Myocyte (in vitro differentiated cells): ENCODE measurements around the gene LHX1. TPM values are rescaled to one million over a fixed set of nuclear protein-coding genes. Genes with fewer than 3 reads are reported as not detected.

Experiments used
- DNase-seq: peaks from one replicate; pipeline ENCODE4 v3.0.0-alpha.2; 2012; ENCODE audit warnings: low read depth
- polyA plus RNA-seq: library from polyadenylated mRNA; unstranded; fragments of >200 nt; gene quantifications from one replicate; pipeline ENCODE4 v1.2.1, GENCODE V29; 2012; ENCODE audit warnings: missing spikeins
- total RNA-seq: library from RNA; depleted of rRNA; stranded (reverse); fragments of >200 nt; gene quantifications from 2 replicates; pipeline ENCODE4 v1.2.3, GENCODE V29; 2014

Gene LHX1
- not detected in 2 replicates for total RNA-seq
- not detected for polyA plus RNA-seq

DNA sequence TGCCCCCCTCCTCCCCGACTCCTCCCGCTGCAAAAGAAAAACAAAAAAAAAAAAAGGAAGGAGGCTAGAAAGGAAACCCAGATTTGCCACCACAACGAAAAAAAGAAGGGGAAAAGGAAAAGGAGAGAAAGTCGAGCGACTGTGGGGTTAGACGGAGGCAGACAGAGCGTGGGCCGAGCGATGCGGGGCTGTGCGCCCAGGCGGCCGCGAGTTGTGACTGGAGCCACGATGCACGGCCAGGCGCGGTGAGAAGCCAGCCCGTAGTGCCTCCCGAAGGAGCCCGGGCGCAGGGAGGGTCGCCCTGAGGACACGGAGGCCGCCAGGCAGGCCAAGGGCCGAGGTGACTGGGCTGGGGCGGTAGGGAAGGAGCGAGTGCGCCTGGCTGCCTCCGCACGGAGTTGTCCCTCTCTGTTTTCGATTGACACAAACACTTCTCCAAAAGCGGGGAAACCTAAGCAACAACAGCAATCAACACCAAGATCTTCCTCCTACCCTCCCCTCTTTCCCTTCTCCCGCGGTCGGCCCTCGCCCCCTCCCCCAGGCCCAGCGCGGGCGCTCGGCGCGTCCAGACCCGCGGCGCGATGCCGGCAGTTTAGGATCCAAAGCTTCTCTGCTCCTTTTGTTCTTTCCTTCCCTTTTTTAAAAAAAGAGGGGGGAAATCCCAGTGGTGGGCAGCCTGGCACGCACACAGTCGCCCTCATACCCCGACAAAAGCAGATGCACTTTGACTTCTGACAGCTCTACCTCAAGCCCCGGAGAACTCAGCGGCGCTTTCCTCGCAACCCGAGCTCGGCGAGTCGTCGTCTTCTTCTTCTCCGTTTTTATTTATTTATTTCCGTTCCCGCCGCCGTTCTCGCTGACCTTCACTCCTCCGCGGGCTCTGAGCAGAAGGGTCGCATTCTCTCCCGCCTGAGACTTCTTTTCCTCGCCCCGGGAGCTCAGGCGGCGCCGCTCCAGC is at the start of gene LHX1:
Gene LHX1, plus strand, starts transcription at position 475 of the 958 bp plus-strand sequence. CDS start 723 bp downstream, outside the sequence.
- DNase-seq, result no peak

DNA sequence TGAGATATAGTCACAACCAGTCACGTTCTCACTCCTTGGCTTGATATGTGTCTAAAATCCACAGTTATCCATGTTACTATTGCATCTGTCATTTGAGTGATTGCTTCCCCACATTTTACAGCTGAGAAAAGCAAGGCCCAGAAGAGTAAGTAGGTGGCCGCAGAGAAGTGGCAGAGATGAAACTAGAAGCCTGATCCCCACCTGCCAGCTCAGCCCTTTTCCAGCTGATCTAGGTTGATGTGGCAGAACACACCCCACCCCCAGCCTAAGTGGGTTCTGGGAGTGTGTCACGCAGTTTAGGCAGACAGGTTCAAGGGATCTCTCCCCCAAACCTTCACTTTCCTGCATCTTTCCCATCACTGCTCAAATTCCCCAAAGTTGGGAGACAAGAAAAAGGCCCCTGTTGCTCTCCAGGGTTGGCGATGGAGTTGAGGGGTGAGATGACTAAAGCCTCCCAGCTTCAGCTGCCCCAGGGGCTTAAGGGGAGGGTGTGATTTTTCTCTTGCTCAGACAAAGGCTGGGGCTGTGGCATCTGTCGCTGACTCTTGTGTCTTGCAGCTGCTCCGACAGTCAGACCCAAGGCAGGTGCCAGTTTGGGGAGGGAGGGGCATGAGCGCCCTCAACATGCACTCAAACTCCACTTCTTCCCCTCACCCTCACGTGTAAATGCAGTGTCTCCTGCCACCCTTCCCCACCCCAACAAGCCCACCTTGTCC is 48.9 kb upstream of the LHX1 start:
- peak; percentile 95 for DNase-seq

DNA sequence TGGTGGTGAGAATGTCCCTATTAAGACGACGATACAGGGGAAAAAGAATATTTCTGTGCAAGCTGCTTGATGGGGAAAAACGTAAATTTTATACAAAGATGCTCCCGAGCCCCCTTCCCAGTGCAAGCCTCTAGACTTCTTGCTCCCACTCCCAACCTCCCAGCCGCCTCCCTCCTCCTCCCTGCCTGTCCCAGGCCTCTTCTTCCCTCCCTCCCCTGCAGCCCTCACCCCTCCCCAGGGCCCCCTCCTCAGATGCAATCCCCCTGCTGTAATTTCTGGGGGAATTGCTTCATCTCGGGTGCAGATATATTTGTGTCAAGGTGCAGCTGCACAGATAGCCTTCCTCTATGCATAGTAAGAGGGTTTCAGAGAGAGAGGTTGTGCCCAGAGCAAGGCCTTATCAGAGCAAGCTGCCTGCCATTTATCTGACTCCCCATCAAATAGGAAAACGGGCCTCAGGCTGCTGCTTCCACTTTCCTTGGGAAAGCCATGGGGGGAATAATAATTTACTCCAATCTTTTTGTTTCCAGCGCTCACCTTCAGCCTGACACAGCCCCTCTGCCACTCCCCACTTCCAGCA is 47.4 kb upstream of the LHX1 start:
- DNase-seq, result no peak

DNA sequence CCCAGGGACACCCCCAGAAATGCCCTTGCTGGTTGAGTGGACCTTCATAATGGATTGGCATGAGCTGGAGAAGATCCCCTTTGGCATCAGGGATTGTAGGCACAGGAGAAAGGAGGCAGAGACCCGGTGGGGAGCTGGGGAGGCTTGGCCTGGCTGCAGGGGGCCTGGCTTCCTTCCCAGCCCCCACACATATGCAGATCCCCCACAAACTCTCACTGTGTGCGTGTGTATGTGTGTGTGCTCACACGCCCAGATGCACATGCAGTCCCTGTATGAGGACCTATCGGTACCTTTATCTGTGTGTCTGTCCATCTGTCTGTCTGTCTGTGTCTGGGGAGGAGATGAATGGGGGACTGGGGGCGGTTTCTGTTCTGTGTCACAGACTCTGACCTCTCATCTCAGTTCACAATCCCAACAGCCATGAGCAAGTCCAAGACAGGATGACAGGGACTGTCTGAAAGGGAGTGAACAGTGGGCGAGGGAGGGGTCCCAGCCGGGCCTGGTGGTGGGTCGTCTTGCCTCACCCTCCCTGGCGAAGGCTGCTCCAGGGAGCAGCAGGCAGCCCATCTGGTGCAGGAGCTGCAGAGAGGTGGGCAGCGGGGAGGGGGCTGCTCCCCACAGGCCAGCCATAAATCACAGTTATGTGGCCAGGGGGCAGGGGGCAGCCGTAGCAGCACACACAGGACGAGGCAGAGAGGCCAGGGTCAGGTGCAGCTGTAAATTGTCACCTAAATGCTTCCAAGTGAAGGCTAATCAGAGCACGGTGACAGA is 46.7 kb upstream of the LHX1 start:
- DNase-seq, result no peak

DNA sequence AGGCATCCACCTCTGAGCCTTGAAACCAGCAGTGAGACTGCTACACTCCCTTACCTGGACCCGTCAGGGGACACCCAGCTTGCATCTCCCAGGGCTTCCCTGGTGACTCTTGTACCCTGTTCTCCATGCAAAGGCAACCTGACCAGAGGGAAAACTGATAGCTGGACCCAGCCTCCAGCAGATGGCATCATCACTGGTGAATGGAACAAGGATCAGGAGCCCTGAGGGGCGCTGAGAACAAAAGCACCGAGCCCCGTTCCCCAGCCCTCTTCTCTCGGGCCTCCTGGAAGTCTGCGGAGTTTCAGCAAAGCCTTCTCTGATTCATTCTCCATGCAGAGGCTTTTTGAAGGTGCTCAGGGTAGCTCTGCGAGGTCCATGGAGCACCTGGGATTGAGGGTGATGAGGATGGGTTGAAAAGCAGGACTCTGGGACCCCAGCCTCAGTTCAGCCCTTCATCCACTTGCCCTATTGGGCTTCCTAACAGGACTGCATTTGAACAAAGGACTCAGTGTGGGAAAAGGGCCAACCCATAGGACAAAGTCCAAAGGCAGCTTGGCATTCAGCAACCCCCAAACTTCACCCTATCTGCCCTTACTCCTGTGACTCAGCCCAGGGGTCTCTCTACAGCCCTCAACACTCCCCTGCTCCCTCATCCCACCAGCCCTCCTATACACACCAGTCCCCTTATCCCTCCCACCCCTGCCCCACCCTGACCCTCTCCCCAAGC is 45.0 kb upstream of the LHX1 start:
- no peak for DNase-seq

DNA sequence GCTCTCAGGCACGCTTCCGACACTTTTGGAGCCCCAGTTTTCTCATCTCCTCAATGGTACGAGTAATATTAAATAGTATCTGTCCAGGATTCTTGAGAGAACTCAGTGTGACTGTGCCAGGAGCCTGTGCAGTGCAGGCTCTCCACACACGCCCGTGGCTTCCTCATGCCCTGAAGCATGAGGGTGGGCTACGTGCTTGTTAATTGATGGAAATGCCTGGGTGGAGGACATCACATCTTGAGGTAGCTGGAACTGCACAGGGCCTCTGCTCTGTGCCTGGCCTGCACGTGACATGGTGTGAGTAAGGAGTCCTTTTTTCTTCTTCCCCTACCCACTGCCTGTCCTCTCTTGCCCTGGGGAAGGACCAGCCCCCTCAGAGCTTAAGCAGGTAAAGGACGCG is 43.1 kb upstream of the LHX1 start:
- no peak for DNase-seq

DNA sequence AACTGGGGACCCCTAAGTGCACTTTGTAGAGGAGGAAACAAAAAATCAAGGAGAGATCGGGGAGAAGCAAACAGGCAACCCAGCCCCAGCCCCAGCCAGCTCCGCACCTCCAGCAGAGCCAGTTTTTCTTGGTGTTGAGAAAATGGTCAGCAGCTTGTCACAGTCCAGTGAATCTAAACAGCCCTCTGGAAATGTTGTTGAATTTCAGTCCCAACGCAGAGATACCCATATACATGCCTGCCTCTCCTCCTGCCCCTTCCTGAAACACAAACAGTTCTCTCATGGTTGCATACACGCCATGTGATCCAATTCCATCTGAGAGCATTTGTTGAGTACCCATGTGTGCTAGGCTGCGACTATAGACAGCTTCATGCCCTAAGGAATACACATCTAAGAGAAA is 42.4 kb upstream of the LHX1 start:
- no peak for DNase-seq

DNA sequence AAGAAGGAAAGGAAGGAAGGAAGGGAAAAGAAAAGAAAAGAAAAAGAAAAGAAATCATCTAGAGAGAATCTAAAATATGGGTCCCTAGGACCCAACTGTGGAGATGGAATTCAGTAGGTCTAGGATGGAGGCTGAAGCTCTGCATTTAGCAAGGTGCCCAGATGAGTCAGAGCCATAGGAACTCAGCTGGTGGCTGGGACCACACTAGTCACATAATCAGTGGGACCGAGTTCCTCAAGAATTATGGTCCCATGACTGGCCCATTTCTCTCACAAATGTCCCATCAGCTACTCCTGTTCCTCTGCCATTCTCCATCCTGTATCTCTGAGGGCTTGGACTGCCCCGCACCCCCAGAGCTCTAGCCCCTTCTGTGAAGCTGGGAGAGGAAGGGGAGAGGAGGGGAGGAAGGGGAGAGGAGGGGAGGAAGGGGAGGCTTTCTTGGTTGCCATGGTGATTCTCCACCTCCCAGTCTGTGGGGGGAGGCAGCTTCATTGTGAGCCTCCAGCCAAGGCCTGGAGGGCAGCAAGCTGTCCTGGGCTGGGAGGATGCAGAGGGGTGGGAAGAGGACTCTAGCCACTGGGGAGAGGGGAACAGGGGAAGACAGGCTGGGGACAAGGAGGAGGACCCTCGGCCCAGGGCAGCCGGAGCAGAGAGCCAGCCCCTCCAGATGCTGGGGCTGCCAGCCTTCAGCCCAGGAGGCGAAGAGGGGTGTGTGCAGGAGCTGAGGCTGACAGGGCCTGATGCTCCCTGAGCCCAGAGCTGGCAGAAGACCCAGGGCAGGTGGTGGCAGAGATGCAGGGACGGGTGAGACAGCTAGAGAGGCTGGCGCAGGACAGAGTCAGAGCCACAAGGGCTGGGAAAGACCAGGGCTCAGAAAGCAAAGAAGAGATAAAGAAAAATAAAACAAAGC is 37.8 kb upstream of the LHX1 start:
- no peak for DNase-seq

DNA sequence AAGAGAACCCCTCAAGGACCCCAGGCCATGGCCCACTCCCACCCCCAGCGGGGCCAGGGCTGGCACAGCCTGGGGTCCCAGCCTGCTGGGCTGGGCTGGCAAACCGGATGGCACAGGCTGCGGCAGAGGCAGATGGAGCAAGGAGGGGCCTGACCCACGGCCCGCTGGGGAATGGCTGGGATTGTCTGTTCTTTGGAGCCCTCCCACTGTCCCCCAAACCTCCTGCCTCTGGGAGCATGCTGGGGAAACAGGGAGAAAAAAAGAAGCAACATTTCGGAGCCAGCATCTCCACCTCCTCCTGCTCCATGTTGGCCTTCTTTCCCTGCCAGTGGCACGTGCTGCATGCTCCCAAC is 37.1 kb upstream of the LHX1 start:
- no peak for DNase-seq

DNA sequence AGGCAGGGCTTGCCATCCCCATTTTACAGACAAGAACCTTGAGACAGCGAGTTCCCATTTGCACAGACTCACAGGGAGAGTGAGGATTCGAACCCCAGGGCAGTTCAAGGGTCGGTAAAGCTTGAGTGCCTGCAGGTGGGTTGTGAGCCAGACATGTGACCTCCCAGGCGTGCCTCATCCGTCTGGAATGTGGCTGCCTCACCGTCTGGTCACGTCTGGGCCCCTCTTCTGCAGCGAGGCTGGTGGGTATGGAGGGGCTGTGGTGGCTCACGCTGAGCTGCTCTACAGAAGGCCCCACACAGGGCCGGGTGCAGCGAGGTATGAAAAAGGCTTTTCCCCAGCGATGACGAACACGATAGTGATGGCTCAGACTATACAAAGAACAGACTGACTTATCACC is 35.8 kb upstream of the LHX1 start:
- DNase-seq, result no peak

DNA sequence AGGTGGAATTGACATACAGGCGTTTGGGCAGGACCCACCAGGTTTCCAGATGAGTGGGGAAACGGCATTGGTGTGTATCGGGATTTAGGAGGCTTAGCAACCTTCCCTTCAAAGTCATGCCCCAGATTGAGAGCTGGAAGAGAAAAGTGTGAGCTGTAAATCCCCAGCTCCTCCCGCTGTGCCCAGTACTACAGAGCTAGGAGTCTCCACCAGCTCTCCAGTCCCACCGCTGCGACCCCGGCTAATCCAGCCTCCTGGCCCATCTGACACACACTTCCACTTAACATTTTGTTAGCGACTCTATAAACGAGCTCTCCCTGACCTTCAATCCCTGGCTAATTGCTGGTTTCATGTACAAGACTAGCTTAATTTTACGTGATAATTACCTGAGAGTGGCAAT is 29.9 kb upstream of the LHX1 start:
- DNase-seq, result no peak

DNA sequence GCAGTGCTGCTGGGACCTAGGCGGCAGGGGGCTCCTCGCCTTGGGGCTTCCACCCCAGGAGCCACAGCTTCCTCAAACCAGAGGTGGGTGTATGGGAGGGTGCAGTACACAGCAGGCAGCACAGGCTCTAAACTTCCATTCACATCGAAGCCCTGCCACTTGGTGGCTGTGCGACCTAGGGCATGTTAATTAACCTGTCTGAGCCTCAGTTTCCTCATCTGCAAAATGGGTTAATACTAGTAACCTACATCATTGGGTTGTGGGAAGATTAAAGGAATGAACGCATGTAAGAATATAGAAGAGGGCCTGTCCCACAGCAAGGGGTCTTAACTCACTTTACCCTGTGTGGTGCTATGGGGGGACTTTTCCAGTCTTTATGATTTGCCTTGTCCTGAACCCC is 26.8 kb upstream of the LHX1 start:
- DNase-seq, result no peak

DNA sequence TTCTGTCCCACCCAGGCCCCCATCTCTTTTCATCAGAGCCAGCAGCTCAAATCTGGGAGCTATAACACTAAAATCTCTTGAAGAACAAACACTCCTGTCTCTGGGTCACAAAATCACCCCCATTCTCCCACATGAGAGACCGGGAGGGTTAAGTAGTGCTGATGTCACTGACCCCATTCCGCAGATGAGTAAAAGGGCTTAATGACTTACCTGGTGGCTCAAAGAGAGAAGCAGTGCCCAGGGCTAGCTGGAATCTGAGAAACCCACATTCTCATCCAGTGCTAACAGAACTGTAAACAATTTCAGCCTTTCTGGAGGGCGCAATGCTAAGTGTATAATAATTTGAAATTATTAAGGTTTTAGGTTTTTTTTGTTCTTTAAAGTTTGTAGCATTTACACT is 26.3 kb upstream of the LHX1 start:
- no peak for DNase-seq

DNA sequence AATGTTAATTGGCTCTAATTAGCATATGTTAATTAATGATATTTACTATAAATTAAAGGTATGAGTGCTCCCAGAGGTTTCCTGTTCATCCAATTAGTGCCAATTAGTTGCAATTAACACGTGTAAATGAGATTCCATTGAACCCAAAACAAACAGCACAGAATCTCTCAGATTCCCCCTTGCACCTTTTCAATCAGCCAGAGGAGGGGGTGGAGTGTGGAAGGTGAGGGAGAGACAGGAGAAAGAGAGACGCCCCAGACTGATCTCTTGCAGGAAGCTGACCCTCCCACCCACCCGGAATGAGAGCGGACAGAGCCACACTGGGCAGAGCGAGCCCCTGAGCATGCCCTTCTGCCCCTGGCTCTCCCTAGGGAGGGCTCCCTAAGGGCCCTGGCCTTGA is 24.1 kb upstream of the LHX1 start:
- DNase-seq, result no peak

DNA sequence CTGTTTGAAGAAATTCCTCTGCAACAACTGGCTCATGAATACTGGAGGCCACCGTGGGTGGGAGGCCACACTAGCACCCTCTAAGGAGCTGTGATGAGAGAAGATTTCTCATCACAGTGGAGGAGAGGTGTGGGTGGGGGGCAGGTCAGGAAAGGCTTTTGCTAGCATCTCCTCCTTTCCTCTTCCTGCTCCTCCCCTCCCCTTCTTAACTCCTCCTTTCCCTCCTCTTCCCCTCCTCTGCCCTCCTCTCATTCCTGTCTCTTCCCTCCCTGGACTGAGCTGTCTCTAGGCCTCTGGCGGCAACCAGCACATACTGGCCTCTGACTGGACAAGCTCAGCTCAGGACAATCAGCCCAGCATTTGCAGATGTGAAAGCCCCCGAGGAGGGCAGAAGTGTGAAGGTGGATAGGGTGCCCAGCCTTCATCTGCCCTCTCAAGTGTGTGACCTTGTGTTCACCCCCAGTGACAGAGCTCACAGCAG is 19.0 kb upstream of the LHX1 start:
- DNase-seq, result no peak

DNA sequence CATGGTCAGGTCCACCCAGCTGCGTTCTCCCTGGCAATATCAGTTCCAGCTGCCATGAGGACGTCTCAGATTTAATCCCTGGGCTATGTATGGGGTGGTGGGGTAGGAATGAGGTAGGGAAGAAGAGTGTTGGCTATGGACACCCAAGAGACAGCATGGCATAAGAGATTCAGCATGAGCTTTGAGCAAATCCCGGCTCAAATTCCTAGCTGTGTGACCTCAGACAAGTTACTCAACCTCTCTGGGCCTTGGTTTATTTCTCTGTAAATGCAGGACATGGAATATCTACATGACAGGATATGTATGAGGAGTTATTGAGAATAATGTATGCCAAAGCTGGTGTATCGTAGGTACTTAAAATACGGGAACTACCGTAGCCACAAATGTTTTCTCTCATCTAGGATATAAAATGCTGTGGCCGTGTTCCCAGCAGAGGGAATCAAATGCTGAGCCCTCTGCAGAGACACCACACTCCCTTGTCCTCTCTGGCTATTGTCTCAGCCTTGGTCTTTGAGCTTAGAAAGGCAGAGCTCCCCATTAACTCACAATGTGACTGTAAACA is 17.8 kb upstream of the LHX1 start:
- DNase-seq, result no peak

DNA sequence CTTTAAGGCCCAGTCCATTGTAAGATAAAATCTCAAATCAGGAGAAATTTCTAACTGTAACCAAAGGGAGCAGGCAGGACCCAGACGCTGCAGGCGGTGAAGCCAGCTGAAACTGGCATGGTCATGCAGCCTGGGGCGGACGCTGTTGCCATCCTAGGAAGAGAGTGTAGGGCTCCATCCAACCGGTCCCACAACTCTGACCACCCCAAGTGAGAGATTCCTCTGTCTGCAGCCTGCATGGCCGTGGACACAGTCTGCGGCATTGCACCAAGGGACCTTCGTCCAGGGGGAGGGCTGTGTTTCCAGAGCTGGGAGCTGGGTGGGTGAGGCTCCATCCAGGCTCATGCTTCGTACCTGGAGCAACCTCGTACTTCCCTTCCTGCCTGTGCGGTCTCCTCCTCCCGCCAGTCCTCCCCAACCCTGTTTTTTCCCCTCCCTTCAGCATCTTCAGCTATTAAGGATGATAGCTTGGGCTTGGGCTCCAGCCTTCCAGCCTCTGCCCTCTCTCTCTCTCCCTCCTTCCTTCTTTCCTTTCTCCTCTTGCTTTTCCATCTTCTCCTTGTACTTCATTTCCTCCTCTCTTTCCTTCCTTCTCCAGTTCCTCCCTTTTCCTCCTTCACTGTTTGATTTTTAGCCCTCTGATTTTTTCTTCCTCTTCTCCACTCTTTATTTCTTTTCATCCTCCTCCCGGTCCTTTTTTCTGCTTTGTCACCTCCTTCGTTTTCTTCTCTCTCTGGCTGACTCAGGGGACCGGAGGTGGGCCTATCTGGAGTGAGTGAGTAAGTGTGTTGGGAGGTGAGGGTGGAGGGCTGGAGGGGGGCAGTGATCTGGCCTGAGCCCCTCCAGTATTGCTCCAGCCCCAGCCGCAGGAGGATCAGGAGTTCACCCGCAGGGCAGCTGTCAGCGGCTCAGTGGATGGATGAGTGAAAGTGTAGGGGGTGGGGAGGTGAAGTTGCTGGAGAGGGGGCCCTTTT is 17.0 kb upstream of the LHX1 start:
- DNase-seq, result peak; percentile 37
